Measurements from ENCODE around the gene AFTPH.

AFTPH gene

GRCh38 chr2:64587561-64587960, 63.4 kb downstream of the AFTPH start:
- no peak for DNase-seq (ENCODE audit: low spot score)

GRCh38 chr2:64591188-64591587, 67.1 kb downstream of the AFTPH start:
- DNase-seq (ENCODE audit: low spot score) = no peak

- no peak for DNase-seq (ENCODE audit: low spot score)
These were observed 69.0 kb downstream of the AFTPH start for GRCh38 chr2:64593035-64593655.

- DNase-seq (ENCODE audit: low spot score) = no peak
These were observed 70.3 kb downstream of the AFTPH start for GRCh38 chr2:64594226-64594989.

GRCh38 chr2:64595397-64596176, 71.5 kb downstream of the AFTPH start:
- DNase-seq (ENCODE audit: low spot score) = peak; percentile 47

- no peak for DNase-seq (ENCODE audit: low spot score)
These were observed 74.1 kb downstream of the AFTPH start for GRCh38 chr2:64598226-64598625.

- DNase-seq (ENCODE audit: low spot score) = no peak
These were observed 75.3 kb downstream of the AFTPH start for GRCh38 chr2:64599469-64599868.

- DNase-seq (ENCODE audit: low spot score) = no peak
These were observed 77.1 kb downstream of the AFTPH start for GRCh38 chr2:64601034-64601754.

GRCh38 chr2:64601785-64602391, 77.8 kb downstream of the AFTPH start:
- no peak for DNase-seq (ENCODE audit: low spot score)

- DNase-seq (ENCODE audit: low spot score) = no peak
These were observed 78.3 kb downstream of the AFTPH start for GRCh38 chr2:64602436-64602835.

- no peak for DNase-seq (ENCODE audit: low spot score)
These were observed 80.0 kb downstream of the AFTPH start for GRCh38 chr2:64604155-64604554.

- no peak for DNase-seq (ENCODE audit: low spot score)
These were observed 80.9 kb downstream of the AFTPH start for GRCh38 chr2:64605026-64605471.

GRCh38 chr2:64605991-64606478, 81.9 kb downstream of the AFTPH start:
- no peak for DNase-seq (ENCODE audit: low spot score)

GRCh38 chr2:64606479-64607363, 82.6 kb downstream of the AFTPH start:
- DNase-seq (ENCODE audit: low spot score) = no peak

GRCh38 chr2:64607381-64608304, 83.5 kb downstream of the AFTPH start:
- DNase-seq (ENCODE audit: low spot score) = no peak

GRCh38 chr2:64608867-64609226, 84.7 kb downstream of the AFTPH start:
- DNase-seq (ENCODE audit: low spot score) = no peak

- no peak for DNase-seq (ENCODE audit: low spot score)
These were observed 85.3 kb downstream of the AFTPH start for GRCh38 chr2:64609227-64609941.

GRCh38 chr2:64609942-64610281, 85.8 kb downstream of the AFTPH start:
- DNase-seq (ENCODE audit: low spot score) = no peak

GRCh38 chr2:64610316-64610855, 86.3 kb downstream of the AFTPH start:
- no peak for DNase-seq (ENCODE audit: low spot score)

Measured in cerebellar cortex (tissue), 1 donor.